HepG2 (cell line): ENCODE results near the gene KLK11. TPM values are rescaled to one million over a fixed set of nuclear protein-coding genes. Genes with fewer than 3 reads are reported as not detected.

Experiments
- HNF1B ChIP-seq: sonication (generic); formaldehyde crosslinking; IDR thresholded peaks from 2 replicates; pipeline ENCODE4 v1.5.1; 2020; ENCODE audit warnings: mild to moderate bottlenecking, moderate library complexity, missing genetic modification reagents
- polyA plus RNA-seq, 8 experiments: library from polyadenylated mRNA; depleted of rRNA in 3 of 8; stranded (reverse) in 7 of 8; unstranded in 1 of 8; fragments of >200 nt; fragmentation: Illumina TruSeq in 4 of 8; extraction: Trizol in 4 of 8; gene quantifications; 2 replicates each; pipeline versions ENCODE4 v1.2.1 to v1.2.3, GENCODE V29; 2011 to 2016; ENCODE audit warnings: low read depth in 4 of 8, missing spikeins in 1 of 8, mixed read lengths in 1 of 8; ENCODE audit not compliant: insufficient read depth in 1 of 8
- total RNA-seq, 5 experiments: library from RNA; depleted of rRNA; stranded (reverse); fragments of >200 nt; fragmentation: Illumina TruSeq; extraction: Trizol; gene quantifications; 2 replicates each; pipeline ENCODE4 v1.2.3, GENCODE V29; 2016; ENCODE audit warnings: low read depth in 1 of 5
- TF ChIP-seq, protein P1 (sequence below): IDR thresholded peaks from 2 replicates; pipeline ENCODE4 v1.6.1; 2016; ENCODE audit warnings: low read depth, missing genetic modification reagents, missing compliant biosample characterization
- TF ChIP-seq, protein P2 (sequence below): sonication (generic); formaldehyde crosslinking; IDR thresholded peaks from 2 replicates; pipeline ENCODE4 v1.5.0; 2020; ENCODE audit warnings: missing genetic modification reagents, mild to moderate bottlenecking, borderline replicate concordance
- TF ChIP-seq, protein P3 (sequence below): sonication (generic); formaldehyde crosslinking; IDR thresholded peaks from 2 replicates; pipeline ENCODE4 v1.5.0; 2020; ENCODE audit warnings: missing genetic modification reagents

KLK11 gene
- total and polyA plus RNA-seq, 2 of the 13 experiments (the other 11 are each of a cell fraction or from before 2014, with no cell fraction given): not detected

DNA sequence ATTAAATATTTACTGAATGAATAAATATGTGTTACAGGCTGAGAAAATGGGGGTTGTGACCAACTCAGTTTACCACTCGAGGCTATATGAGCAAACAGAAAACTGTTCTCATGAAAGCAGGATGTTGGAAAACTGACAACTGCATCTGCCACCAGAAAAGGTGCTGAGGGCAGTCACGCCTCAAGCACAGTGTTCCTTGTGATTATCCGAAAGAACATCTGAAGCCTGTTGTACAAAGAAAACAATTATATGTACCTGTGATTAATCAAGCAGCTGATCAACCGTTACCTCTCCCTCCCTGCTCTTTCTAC lies 44.6 kb upstream of the KLK11 start (continued):
- TF ChIP-seq, protein P1, sequence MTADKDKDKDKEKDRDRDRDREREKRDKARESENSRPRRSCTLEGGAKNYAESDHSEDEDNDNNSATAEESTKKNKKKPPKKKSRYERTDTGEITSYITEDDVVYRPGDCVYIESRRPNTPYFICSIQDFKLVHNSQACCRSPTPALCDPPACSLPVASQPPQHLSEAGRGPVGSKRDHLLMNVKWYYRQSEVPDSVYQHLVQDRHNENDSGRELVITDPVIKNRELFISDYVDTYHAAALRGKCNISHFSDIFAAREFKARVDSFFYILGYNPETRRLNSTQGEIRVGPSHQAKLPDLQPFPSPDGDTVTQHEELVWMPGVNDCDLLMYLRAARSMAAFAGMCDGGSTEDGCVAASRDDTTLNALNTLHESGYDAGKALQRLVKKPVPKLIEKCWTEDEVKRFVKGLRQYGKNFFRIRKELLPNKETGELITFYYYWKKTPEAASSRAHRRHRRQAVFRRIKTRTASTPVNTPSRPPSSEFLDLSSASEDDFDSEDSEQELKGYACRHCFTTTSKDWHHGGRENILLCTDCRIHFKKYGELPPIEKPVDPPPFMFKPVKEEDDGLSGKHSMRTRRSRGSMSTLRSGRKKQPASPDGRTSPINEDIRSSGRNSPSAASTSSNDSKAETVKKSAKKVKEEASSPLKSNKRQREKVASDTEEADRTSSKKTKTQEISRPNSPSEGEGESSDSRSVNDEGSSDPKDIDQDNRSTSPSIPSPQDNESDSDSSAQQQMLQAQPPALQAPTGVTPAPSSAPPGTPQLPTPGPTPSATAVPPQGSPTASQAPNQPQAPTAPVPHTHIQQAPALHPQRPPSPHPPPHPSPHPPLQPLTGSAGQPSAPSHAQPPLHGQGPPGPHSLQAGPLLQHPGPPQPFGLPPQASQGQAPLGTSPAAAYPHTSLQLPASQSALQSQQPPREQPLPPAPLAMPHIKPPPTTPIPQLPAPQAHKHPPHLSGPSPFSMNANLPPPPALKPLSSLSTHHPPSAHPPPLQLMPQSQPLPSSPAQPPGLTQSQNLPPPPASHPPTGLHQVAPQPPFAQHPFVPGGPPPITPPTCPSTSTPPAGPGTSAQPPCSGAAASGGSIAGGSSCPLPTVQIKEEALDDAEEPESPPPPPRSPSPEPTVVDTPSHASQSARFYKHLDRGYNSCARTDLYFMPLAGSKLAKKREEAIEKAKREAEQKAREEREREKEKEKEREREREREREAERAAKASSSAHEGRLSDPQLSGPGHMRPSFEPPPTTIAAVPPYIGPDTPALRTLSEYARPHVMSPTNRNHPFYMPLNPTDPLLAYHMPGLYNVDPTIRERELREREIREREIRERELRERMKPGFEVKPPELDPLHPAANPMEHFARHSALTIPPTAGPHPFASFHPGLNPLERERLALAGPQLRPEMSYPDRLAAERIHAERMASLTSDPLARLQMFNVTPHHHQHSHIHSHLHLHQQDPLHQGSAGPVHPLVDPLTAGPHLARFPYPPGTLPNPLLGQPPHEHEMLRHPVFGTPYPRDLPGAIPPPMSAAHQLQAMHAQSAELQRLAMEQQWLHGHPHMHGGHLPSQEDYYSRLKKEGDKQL (CRISPR knock-in tag): no peak
- no peak for TF ChIP-seq HNF1B (CRISPR knock-in tag)
- TF ChIP-seq, protein P2, sequence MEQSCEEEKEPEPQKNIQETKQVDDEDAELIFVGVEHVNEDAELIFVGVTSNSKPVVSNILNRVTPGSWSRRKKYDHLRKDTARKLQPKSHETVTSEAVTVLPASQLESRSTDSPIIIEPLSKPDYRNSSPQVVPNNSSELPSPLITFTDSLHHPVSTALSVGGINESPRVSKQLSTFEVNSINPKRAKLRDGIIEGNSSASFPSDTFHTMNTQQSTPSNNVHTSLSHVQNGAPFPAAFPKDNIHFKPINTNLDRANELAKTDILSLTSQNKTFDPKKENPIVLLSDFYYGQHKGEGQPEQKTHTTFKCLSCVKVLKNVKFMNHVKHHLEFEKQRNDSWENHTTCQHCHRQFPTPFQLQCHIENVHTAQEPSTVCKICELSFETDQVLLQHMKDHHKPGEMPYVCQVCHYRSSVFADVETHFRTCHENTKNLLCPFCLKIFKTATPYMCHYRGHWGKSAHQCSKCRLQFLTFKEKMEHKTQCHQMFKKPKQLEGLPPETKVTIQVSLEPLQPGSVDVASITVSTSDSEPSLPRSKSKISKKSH (CRISPR knock-in tag): no peak
- TF ChIP-seq, protein P3, sequence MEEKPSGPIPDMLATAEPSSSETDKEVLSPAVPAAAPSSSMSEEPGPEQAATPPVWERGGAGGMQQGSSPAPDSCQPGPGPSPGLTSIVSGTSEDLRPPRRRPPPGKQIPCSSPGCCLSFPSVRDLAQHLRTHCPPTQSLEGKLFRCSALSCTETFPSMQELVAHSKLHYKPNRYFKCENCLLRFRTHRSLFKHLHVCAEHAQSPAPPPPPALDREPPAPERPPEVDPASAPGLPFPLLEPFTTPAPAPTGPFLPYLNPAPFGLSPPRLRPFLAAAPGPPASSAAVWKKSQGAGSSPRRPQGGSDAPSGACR (CRISPR knock-in tag): no peak
